ENCODE results near the gene NAALADL2. TPM values are rescaled to one million over a fixed set of nuclear protein-coding genes. Genes with fewer than 3 reads are reported as not detected.

NAALADL2 gene
- total RNA-seq, 1 experiment from 2014 or later, result 1.6 TPM

- Histone ChIP-seq H4K5ac (ENCODE audit: insufficient read length, low read depth, low read length) (no peak overlapping the region), H2BK20ac (ENCODE audit: low read depth, low read length, poor library complexity, severe bottlenecking) (no peak overlapping the region), H4K8ac (replicated peaks; ENCODE audit: insufficient read length, low read depth, low read length) (no peak overlapping the region), H3K9ac (ENCODE audit: extremely low read depth, insufficient read length, low read length) (no peak overlapping the region), H3K9me3 (ENCODE audit: control insufficient read depth, low read depth, low read length) (no peaks in the 10 kb centered on the region), H2BK15ac (ENCODE audit: low read depth, low read length) (no peak overlapping the region), H4K20me1 (ENCODE audit: control insufficient read depth, insufficient read depth, insufficient read length) (no peaks in the 10 kb centered on the region), H3K4me1 (ENCODE audit: insufficient read depth, low read length) (peaks cover 2% of the 10 kb centered on the region; the same call in 1 of the 2 replicates), H2BK5ac (ENCODE audit: insufficient read length, low read length) (no peak overlapping the region), H3K4me2 (ENCODE audit: insufficient read depth, insufficient read length, low read length) (no peak overlapping the region), H4K91ac (ENCODE audit: insufficient read length, low read depth, low read length) (no peak overlapping the region), H3K4ac (ENCODE audit: low read depth, low read length) (no peak overlapping the region), H3T11ph (ENCODE audit: low read length) (no peak overlapping the region), H3K23me2 (ENCODE audit: insufficient read length, low read depth, low read length, poor library complexity, severe bottlenecking) (no peaks in the 10 kb centered on the region), H2AFZ (ENCODE audit: low read length) (no peak overlapping the region), H3K79me1 (ENCODE audit: insufficient read depth, low read depth, low read length, poor library complexity, severe bottlenecking) (no peaks in the 10 kb centered on the region), H3K79me2 (ENCODE audit: insufficient read depth, low read length) (no peaks in the 10 kb centered on the region), H3K14ac (ENCODE audit: insufficient read depth, low read length) (no peak overlapping the region), H2AK5ac (ENCODE audit: insufficient read length, low read length) (no peak overlapping the region), H3K56ac (ENCODE audit: insufficient read length, low read depth, low read length) (no peak overlapping the region), H2BK12ac (ENCODE audit: insufficient read length, low read depth, low read length) (no peak overlapping the region), H3K27me3 (ENCODE audit: insufficient read depth, low read length) (no peaks in the 10 kb centered on the region), H3K23ac (ENCODE audit: insufficient read length, low read depth, low read length) (no peak overlapping the region), H3K27ac (ENCODE audit: insufficient read length, low read depth, low read length) (no peak overlapping the region), H2BK120ac (ENCODE audit: low read depth, low read length, poor library complexity, severe bottlenecking) (no peak overlapping the region), H3K18ac (ENCODE audit: insufficient read length, low read depth, low read length) (no peak overlapping the region)
- DNase-seq, result no peak
- no peaks in the 10 kb centered on the region for H3K27me3 Mint-ChIP-seq (ENCODE audit: low read depth)
- no peak overlapping the region for H3K4me3 Mint-ChIP-seq
- TF ChIP-seq, protein P1, sequence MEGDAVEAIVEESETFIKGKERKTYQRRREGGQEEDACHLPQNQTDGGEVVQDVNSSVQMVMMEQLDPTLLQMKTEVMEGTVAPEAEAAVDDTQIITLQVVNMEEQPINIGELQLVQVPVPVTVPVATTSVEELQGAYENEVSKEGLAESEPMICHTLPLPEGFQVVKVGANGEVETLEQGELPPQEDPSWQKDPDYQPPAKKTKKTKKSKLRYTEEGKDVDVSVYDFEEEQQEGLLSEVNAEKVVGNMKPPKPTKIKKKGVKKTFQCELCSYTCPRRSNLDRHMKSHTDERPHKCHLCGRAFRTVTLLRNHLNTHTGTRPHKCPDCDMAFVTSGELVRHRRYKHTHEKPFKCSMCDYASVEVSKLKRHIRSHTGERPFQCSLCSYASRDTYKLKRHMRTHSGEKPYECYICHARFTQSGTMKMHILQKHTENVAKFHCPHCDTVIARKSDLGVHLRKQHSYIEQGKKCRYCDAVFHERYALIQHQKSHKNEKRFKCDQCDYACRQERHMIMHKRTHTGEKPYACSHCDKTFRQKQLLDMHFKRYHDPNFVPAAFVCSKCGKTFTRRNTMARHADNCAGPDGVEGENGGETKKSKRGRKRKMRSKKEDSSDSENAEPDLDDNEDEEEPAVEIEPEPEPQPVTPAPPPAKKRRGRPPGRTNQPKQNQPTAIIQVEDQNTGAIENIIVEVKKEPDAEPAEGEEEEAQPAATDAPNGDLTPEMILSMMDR (conservative IDR thresholded peaks at IDR 0.05), result no peak
- peaks cover 3 to 5% of the 10 kb centered on the region in 2 experiments for H3K4me1 Mint-ChIP-seq
- no peaks in the 10 kb centered on the region for H3K36me3 Mint-ChIP-seq (ENCODE audit: insufficient read depth in 1 of 3, low read depth in 3 of 3)
- H3K27ac Mint-ChIP-seq, result no peak overlapping the region
- H3K9me3 Mint-ChIP-seq, result no peaks in the 10 kb centered on the region
- WGBS (ENCODE audit: extremely low coverage, insufficient read length, low lambda C conversion rate), result 100% methylated on average over 1 of the region's 2 CpGs
Observed at GRCh38 chr3:175416600-175416999, 557.5 kb downstream of the NAALADL2 start.

Data from H9 (cell line).